Calu3 (cell line): Measurements from ENCODE around the gene ERVFRD-1. TPM values are rescaled to one million over a fixed set of nuclear protein-coding genes. Genes with fewer than 3 reads are reported as not detected.

Experiments
- BruUV-seq: library from RNA; stranded (reverse); fragments of 400-500 nt; replicated peaks from 2 replicates; lab custom pipeline; 2021; lab: Mats Ljungman, UMichigan
- CTCF ChIA-PET: fragments of 300-600 bp; sonication (Branson Sonifier 250); formaldehyde crosslinking; loops from one replicate; lab custom pipeline; 2022; ENCODE audit warnings: antibody characterized with exemption; lab: Charles Lee
- DNase-seq: peaks from one replicate; pipeline ENCODE4 v3.0.0; 2022
- H3K27ac Mint-ChIP-seq: one replicate; pipeline ENCODE4 v1.8.0; 2022; ENCODE audit warnings: mixed read lengths; ENCODE audit not compliant: unreplicated experiment
- H3K27me3 Mint-ChIP-seq: one replicate; pipeline ENCODE4 v1.8.0; 2022; ENCODE audit warnings: mixed read lengths; ENCODE audit not compliant: unreplicated experiment
- H3K36me3 Mint-ChIP-seq: one replicate; pipeline ENCODE4 v1.8.0; 2022; ENCODE audit warnings: mild to moderate bottlenecking, moderate library complexity, mixed read lengths; ENCODE audit not compliant: insufficient read depth, unreplicated experiment
- H3K4me1 Mint-ChIP-seq: one replicate; pipeline ENCODE4 v1.8.0; 2022; ENCODE audit warnings: mild to moderate bottlenecking, low read depth, mixed read lengths; ENCODE audit not compliant: unreplicated experiment
- H3K4me3 Mint-ChIP-seq: one replicate; pipeline ENCODE4 v1.8.0; 2022; ENCODE audit warnings: mild to moderate bottlenecking, low read depth, moderate library complexity, mixed read lengths; ENCODE audit not compliant: unreplicated experiment
- H3K9me3 Mint-ChIP-seq: one replicate; pipeline ENCODE4 v1.8.0; 2022; ENCODE audit warnings: low read depth, mixed read lengths; ENCODE audit not compliant: unreplicated experiment
- intact Hi-C: fragments of 100-400 bp; cut with micrococcal nuclease; formaldehyde crosslinking; loops from one replicate; pipeline ENCODE4 v1.10.0; 2022; ENCODE audit not compliant: unreplicated experiment
- total RNA-seq: library from RNA; stranded (reverse); gene quantifications from 2 replicates; pipeline ENCODE4 v1.2.3, GENCODE V29; 2022
- TF ChIP-seq, protein P1 (sequence below): fragments of 200-600 bp; IDR thresholded peaks from one replicate; pipeline ENCODE4 v1.8.0; 2022; ENCODE audit warnings: antibody characterized with exemption; ENCODE audit not compliant: unreplicated experiment

Gene ERVFRD-1
- total RNA-seq, 1 experiment from 2014 or later: not detected

DNA sequence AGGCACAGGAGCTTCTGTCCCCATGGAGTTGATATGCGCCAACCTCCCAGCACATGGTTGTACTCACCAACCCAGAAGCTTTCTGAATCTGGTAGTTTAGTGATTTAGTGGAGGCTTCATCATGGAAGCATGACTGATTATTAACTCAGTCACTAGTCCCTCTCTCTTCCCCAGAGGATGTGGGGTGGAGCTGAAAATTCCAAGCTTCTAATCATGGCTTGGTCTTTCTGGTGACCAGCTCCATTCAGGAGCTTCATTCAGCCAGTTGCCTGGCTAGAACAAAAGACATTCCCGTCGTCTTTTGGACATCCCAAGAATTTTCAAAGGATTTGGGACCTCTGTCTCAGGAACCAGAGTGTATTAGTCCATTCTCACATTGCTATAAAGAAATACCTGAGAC lies 31.2 kb downstream of the ERVFRD-1 start:
- H3K27me3 Mint-ChIP-seq: no peaks in the 10 kb centered on the region
- CTCF ChIA-PET: no interaction called here
- DNase-seq: no peak

DNA sequence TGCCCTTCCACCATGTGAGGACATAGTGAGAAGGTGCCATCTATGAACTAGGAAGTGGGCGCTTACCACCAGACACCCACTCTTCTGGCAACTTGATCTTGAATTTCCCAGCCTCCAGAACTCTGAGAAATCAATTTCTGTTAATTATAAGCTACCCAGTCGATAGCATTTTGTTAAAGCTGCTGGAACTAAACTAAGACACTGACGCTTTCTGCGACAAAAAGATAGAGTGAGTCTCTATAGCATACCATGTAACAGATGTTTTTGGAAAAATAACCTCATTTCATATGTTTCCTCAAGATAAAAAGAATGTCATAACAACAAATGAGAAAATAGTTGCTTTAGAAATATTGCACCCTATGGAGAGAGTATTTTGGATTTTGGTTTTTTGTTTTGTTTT lies 33.3 kb downstream of the ERVFRD-1 start:
- H3K27ac Mint-ChIP-seq: no peak overlapping the region
- intact Hi-C loops: no loop called here
- H3K36me3 Mint-ChIP-seq: no peaks in the 10 kb centered on the region
- peaks cover 3% of the 10 kb centered on the region for H3K4me1 Mint-ChIP-seq
- TF ChIP-seq, protein P1, sequence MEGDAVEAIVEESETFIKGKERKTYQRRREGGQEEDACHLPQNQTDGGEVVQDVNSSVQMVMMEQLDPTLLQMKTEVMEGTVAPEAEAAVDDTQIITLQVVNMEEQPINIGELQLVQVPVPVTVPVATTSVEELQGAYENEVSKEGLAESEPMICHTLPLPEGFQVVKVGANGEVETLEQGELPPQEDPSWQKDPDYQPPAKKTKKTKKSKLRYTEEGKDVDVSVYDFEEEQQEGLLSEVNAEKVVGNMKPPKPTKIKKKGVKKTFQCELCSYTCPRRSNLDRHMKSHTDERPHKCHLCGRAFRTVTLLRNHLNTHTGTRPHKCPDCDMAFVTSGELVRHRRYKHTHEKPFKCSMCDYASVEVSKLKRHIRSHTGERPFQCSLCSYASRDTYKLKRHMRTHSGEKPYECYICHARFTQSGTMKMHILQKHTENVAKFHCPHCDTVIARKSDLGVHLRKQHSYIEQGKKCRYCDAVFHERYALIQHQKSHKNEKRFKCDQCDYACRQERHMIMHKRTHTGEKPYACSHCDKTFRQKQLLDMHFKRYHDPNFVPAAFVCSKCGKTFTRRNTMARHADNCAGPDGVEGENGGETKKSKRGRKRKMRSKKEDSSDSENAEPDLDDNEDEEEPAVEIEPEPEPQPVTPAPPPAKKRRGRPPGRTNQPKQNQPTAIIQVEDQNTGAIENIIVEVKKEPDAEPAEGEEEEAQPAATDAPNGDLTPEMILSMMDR: no peak
- no peak overlapping the region for H3K4me3 Mint-ChIP-seq
- H3K9me3 Mint-ChIP-seq: no peaks in the 10 kb centered on the region
- no peaks in the 10 kb centered on the region for H3K27me3 Mint-ChIP-seq
- no TSS peak for BruUV-seq
- no peak for DNase-seq
- CTCF ChIA-PET: interaction anchor here (1.1 kb wide), 1 partner anchor 9 kb away, joined by 3 read pairs; no protein-coding TSS in a partner anchor

More for the DNA sequence above, 31.2 kb downstream of the ERVFRD-1 start:
- Mint-ChIP-seq H3K9me3 (no peaks in the 10 kb centered on the region), H3K4me3 (no peak overlapping the region), H3K36me3 (no peaks in the 10 kb centered on the region), H3K4me1 (peaks cover 10% of the 10 kb centered on the region), H3K27ac (no peak overlapping the region)
- intact Hi-C loops: no loop called here
- BruUV-seq: no TSS peak
- TF ChIP-seq, protein P1: no peak

DNA sequence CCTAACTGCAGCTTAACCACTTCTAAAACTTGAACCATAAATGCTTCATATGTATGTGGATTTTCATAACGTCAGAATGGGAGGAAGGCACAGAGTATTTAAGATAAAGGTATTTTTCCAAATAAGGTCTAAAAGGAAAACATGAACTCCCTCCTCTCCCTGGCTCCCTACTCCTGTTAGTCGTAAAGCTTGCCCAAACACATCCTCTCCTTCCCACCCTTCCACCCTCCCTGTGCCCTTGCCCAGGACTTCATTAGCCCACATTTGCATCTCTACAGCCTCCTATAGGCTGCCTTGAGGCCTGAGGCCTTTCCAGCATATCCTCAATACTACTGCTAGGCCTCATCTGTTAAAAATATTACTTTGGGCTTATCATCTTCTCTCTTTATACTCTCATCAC lies 35.0 kb downstream of the ERVFRD-1 start:
- no peaks in the 10 kb centered on the region for H3K4me1 Mint-ChIP-seq
- no peak overlapping the region for H3K4me3 Mint-ChIP-seq
- no peaks in the 10 kb centered on the region for H3K36me3 Mint-ChIP-seq
- intact Hi-C loops: no loop called here
- CTCF ChIA-PET: no interaction called here
- TF ChIP-seq, protein P1: no peak
- no peaks in the 10 kb centered on the region for H3K9me3 Mint-ChIP-seq
- no TSS peak for BruUV-seq
- no peak for DNase-seq
- H3K27me3 Mint-ChIP-seq: no peaks in the 10 kb centered on the region
- H3K27ac Mint-ChIP-seq: no peak overlapping the region

DNA sequence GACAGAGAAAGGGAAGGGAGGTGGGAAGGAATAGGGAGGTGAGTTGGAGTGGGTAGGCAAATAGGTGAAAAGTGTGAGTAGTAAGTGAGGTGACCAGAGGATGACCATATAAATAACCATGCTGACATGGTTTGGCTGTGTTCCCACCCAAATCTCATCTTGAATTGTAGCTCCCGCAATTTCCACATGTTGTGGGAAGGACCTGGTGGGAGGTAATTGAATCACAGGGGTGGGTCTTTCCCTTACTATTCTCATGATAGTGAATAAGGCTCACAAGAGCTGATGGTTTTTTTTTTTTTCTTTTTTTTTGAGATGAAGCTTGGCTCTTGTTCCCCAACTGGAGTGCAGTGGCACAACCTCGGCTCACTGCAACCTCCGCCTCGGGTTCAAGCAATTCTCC lies 39.4 kb downstream of the ERVFRD-1 start:
- intact Hi-C loops: no loop called here
- no peak for DNase-seq

More for the DNA sequence above, 39.4 kb downstream of the ERVFRD-1 start:
- no peaks in the 10 kb centered on the region for H3K36me3 Mint-ChIP-seq
- H3K4me3 Mint-ChIP-seq: no peak overlapping the region
- no peak overlapping the region for H3K27ac Mint-ChIP-seq
- H3K9me3 Mint-ChIP-seq: no peaks in the 10 kb centered on the region
- TF ChIP-seq, protein P1: no peak
- no peaks in the 10 kb centered on the region for H3K27me3 Mint-ChIP-seq
- no TSS peak for BruUV-seq
- peaks cover 10% of the 10 kb centered on the region for H3K4me1 Mint-ChIP-seq
- CTCF ChIA-PET: no interaction called here
